CD14-positive monocyte (primary cell): ENCODE results near the gene HDC. TPM values are rescaled to one million over a fixed set of nuclear protein-coding genes. Genes with fewer than 3 reads are reported as not detected.

Source experiments
- DNase-seq, 3 donors: peaks; one replicate each; pipeline ENCODE4 v3.0.0-alpha.2; 2011 to 2022
- H2AFZ ChIP-seq: 2 replicates; pipeline ENCODE4 v1.6.0; 2012; ENCODE audit warnings: mild to moderate bottlenecking, low read depth, low read length, inconsistent platforms; ENCODE audit not compliant: insufficient read depth, poor library complexity, severe bottlenecking
- H3K27ac ChIP-seq, 2 donors: 1 replicate in 1 of 2; 2 replicates in 1 of 2; pipeline ENCODE4 v1.5.1; 2012 to 2013; ENCODE audit warnings: low read length in 2 of 2, control low read depth in 1 of 2, inconsistent platforms in 1 of 2, low read depth in 1 of 2, mild to moderate bottlenecking in 1 of 2
- H3K27me3 ChIP-seq, 2 donors: one replicate each; pipeline versions ENCODE4 v1.6.0 to v1.6.1; 2011 to 2013; ENCODE audit warnings: low read length in 2 of 2; ENCODE audit not compliant: control insufficient read depth in 2 of 2, insufficient read depth in 2 of 2
- H3K36me3 ChIP-seq, 2 donors: replicated peaks in 1 of 2; 1 replicate in 1 of 2; 2 replicates in 1 of 2; pipeline versions ENCODE4 v1.5.1 to v1.6.1; 2012 to 2013; ENCODE audit warnings: low read length in 2 of 2, control low read depth in 1 of 2, inconsistent platforms in 1 of 2, mild to moderate bottlenecking in 1 of 2; ENCODE audit not compliant: insufficient read depth in 2 of 2, control insufficient read depth in 1 of 2
- H3K4me1 ChIP-seq, 2 donors: 1 replicate in 1 of 2; 2 replicates in 1 of 2; pipeline versions ENCODE4 v1.5.1 to v1.6.1; 2012 to 2013; ENCODE audit warnings: low read length in 2 of 2, control low read depth in 1 of 2, inconsistent platforms in 1 of 2, mild to moderate bottlenecking in 1 of 2, moderate library complexity in 1 of 2; ENCODE audit not compliant: insufficient read depth in 2 of 2, control insufficient read depth in 1 of 2
- H3K4me2 ChIP-seq: replicated peaks from 2 replicates; pipeline ENCODE3; 2012; ENCODE audit warnings: low read length, moderate library complexity, mild to moderate bottlenecking; ENCODE audit not compliant: poor library complexity, severe bottlenecking; ENCODE audit errors: extremely low read depth
- H3K4me3 ChIP-seq, 3 experiments: fragments of 200-600 bp in 1 of 3; sonication (generic) in 1 of 3; replicated peaks in 1 of 3; 1 replicate in 2 of 3; 2 replicates in 1 of 3; pipeline ENCODE4 v1.5.1; 2011 to 2013; ENCODE audit warnings: low read length in 3 of 3, mild to moderate bottlenecking in 3 of 3, control low read depth in 2 of 3, low read depth in 2 of 3, inconsistent platforms in 1 of 3, moderate library complexity in 1 of 3
- H3K79me2 ChIP-seq: 2 replicates; pipeline ENCODE4 v1.6.0; 2012; ENCODE audit warnings: mild to moderate bottlenecking, control low read depth, inconsistent platforms, low read length, moderate library complexity; ENCODE audit not compliant: insufficient read depth
- H3K9ac ChIP-seq: 2 replicates; pipeline ENCODE4 v1.6.0; 2017; ENCODE audit warnings: low read length, mild to moderate bottlenecking; ENCODE audit not compliant: insufficient read depth, poor library complexity, severe bottlenecking
- H3K9me3 ChIP-seq, 2 donors: replicated peaks in 1 of 2; 1 replicate in 1 of 2; 2 replicates in 1 of 2; pipeline versions ENCODE4 v1.5.1 to v1.6.1; 2012 to 2013; ENCODE audit warnings: low read length in 2 of 2, control low read depth in 1 of 2; ENCODE audit not compliant: control insufficient read depth in 1 of 2, insufficient read depth in 1 of 2
- H4K20me1 ChIP-seq: 2 replicates; pipeline ENCODE4 v1.6.0; 2012; ENCODE audit warnings: mild to moderate bottlenecking, low read length, control low read depth, moderate library complexity; ENCODE audit not compliant: insufficient read depth
- H3K27ac Mint-ChIP-seq, 7 donors: one replicate each; pipeline ENCODE4 v1.8.0; 2020; ENCODE audit warnings: mild to moderate bottlenecking in 7 of 7, mixed read lengths in 7 of 7, moderate library complexity in 6 of 7, inconsistent platforms in 2 of 7
- H3K27me3 Mint-ChIP-seq, 3 donors: one replicate each; pipeline ENCODE4 v1.8.0; 2021 to 2022; ENCODE audit warnings: low read depth in 3 of 3, mild to moderate bottlenecking in 3 of 3, mixed read lengths in 3 of 3, moderate library complexity in 3 of 3, inconsistent platforms in 1 of 3
- H3K36me3 Mint-ChIP-seq, 2 donors: one replicate each; pipeline ENCODE4 v1.8.0; 2020; ENCODE audit warnings: mixed read lengths in 2 of 2, inconsistent platforms in 1 of 2, mild to moderate bottlenecking in 1 of 2
- H3K4me1 Mint-ChIP-seq: one replicate; pipeline ENCODE4 v1.8.0; 2020; ENCODE audit warnings: mild to moderate bottlenecking, mixed read lengths
- H3K4me3 Mint-ChIP-seq, 2 donors: one replicate each; pipeline ENCODE4 v1.8.0; 2020; ENCODE audit warnings: mild to moderate bottlenecking in 2 of 2, mixed read lengths in 2 of 2, moderate library complexity in 1 of 2
- H3K9me3 Mint-ChIP-seq, 7 donors: one replicate each; pipeline ENCODE4 v1.8.0; 2020 to 2022; ENCODE audit warnings: mixed read lengths in 7 of 7, mild to moderate bottlenecking in 6 of 7, moderate library complexity in 6 of 7, inconsistent platforms in 2 of 7
- WGBS: methylation state at CpG from one replicate; pipeline ENCODE4 v1.1.5; 2013; ENCODE audit warnings: missing lambda C conversion rate; ENCODE audit not compliant: insufficient coverage; 5-methylcytosine and 5-hydroxymethylcytosine counted together
- intact Hi-C, 2 donors: fragments of 100-400 bp; cut with micrococcal nuclease; formaldehyde crosslinking; loops; one replicate each; pipeline versions ENCODE4 v1.15.0 to v1.15.1; 2023
- polyA plus RNA-seq, 3 donors: library from polyadenylated mRNA; depleted of rRNA in 1 of 3; unstranded in 2 of 3; stranded (reverse) in 1 of 3; fragments of 300-500 nt in 2 of 3; fragments of >200 nt in 1 of 3; fragmentation: Illumina TruSeq in 2 of 3; gene quantifications; 1 replicate in 2 of 3; 2 replicates in 1 of 3; pipeline ENCODE4 v1.2.3, GENCODE V29; 2012 to 2021
- TF ChIP-seq, protein P1 (sequence below): fragments of 200-600 bp; IDR thresholded peaks from one replicate; pipeline ENCODE4 v1.8.0; 2022; ENCODE audit warnings: antibody characterized with exemption, mild to moderate bottlenecking

Gene HDC
- polyA plus RNA-seq, 3 donors = 0.11 TPM; not detected in 2

DNA sequence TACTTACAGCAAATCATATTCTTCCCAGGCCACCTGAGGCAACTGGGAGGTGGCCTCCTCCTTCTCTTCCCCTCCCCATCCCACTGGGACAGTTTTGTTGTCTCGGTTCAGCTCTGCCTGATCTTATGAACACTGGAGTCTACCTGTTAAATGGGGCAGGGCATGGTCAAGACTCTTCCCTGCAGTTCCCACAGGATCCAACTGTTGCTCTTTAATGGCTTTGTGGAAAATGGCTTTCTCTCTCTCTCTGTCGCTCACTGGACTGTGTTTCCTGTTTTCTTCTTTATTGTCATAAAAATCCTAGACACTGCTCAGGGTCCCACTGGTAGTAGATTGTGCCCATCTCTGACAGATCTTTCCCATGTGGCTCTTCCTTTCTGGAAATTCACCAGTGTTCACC lies 43.3 kb downstream of the HDC start:
- H3K27me3 Mint-ChIP-seq = peaks cover 0 to 2% (median 1%) of the 10 kb centered on the region in 3 donors
- peaks cover 3% of the 10 kb centered on the region for H3K4me1 Mint-ChIP-seq
- peak overlapping the region; percentile 41 for H2AFZ ChIP-seq
- H3K4me3 Mint-ChIP-seq = no peak overlapping the region
- no peaks in the 10 kb centered on the region for H3K36me3 ChIP-seq
- no peaks in the 10 kb centered on the region for H3K9me3 ChIP-seq
- H3K79me2 ChIP-seq = no peaks in the 10 kb centered on the region
- no peak for DNase-seq
- intact Hi-C loops = no loop called here
- H3K27me3 ChIP-seq = no peaks in the 10 kb centered on the region
- no peak overlapping the region for H3K4me2 ChIP-seq
- no peak overlapping the region for H3K27ac Mint-ChIP-seq
- no peak overlapping the region for H3K4me3 ChIP-seq
- peaks cover 0 to 2% (median 0%) of the 10 kb centered on the region in 7 donors for H3K9me3 Mint-ChIP-seq
- 100% methylated on average over 1 of the region's 2 CpGs for WGBS
- TF ChIP-seq, protein P1, sequence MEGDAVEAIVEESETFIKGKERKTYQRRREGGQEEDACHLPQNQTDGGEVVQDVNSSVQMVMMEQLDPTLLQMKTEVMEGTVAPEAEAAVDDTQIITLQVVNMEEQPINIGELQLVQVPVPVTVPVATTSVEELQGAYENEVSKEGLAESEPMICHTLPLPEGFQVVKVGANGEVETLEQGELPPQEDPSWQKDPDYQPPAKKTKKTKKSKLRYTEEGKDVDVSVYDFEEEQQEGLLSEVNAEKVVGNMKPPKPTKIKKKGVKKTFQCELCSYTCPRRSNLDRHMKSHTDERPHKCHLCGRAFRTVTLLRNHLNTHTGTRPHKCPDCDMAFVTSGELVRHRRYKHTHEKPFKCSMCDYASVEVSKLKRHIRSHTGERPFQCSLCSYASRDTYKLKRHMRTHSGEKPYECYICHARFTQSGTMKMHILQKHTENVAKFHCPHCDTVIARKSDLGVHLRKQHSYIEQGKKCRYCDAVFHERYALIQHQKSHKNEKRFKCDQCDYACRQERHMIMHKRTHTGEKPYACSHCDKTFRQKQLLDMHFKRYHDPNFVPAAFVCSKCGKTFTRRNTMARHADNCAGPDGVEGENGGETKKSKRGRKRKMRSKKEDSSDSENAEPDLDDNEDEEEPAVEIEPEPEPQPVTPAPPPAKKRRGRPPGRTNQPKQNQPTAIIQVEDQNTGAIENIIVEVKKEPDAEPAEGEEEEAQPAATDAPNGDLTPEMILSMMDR = no peak
- peaks cover 3 to 4% of the 10 kb centered on the region in 2 donors for H3K36me3 Mint-ChIP-seq
- no peaks in the 10 kb centered on the region for H3K4me1 ChIP-seq
- no peaks in the 10 kb centered on the region for H4K20me1 ChIP-seq
- H3K9ac ChIP-seq = no peak overlapping the region
- H3K27ac ChIP-seq = no peak overlapping the region

DNA sequence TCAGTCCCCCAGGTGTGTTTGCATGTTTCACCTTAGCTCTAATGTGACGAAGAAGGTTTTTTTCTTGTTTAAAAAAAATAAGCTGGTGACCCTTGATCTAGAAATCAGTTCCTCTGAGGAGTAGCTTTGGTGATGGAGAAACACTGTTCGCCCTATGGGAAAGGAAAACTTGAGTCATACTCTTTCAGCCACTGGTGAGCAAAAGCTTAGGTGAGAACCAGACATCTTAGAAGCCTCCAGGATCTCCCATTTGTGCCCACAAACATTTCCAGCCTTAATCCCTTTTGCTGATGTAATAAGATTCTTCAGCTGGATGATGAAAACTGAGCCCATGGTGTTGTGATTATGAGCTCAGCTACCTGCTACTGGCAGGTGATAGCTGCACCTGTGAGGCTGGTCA lies 45.7 kb downstream of the HDC start:
- peaks cover 3% of the 10 kb centered on the region for H3K4me1 Mint-ChIP-seq
- peaks cover 0 to 2% (median 1%) of the 10 kb centered on the region in 3 donors for H3K27me3 Mint-ChIP-seq
- H3K27ac Mint-ChIP-seq = no peak overlapping the region
- H3K9me3 Mint-ChIP-seq = peaks cover 0 to 2% (median 1%) of the 10 kb centered on the region in 7 donors
- Histone ChIP-seq H3K9me3 (no peaks in the 10 kb centered on the region), H3K27me3 (no peaks in the 10 kb centered on the region), H3K4me3 (no peak overlapping the region), H2AFZ (no peak overlapping the region), H3K9ac (no peak overlapping the region), H3K4me1 (no peaks in the 10 kb centered on the region), H3K4me2 (no peak overlapping the region), H3K27ac (no peak overlapping the region), H3K36me3 (no peaks in the 10 kb centered on the region), H3K79me2 (no peaks in the 10 kb centered on the region), H4K20me1 (no peaks in the 10 kb centered on the region)
- DNase-seq = no peak
- TF ChIP-seq, protein P1 = no peak
- no peak overlapping the region for H3K4me3 Mint-ChIP-seq
- intact Hi-C loops = no loop called here
- peaks cover 3 to 4% of the 10 kb centered on the region in 2 donors for H3K36me3 Mint-ChIP-seq
- WGBS = no CpG with 5 or more reads among the region's 2 CpGs
